Subcutaneous abdominal adipose tissue (tissue), 5 donors: ENCODE results near the gene NRSN2.

ENCODE experiments used
- H3K27ac ChIP-seq: one replicate; pipeline ENCODE4 v1.7.0; 2013; ENCODE audit warnings: low read depth, mild to moderate bottlenecking, inconsistent platforms, low read length, moderate library complexity
- H3K27me3 ChIP-seq, 5 donors: one replicate each; pipeline ENCODE4 v1.7.0; 2013; ENCODE audit warnings: low read length in 5 of 5, inconsistent platforms in 1 of 5; ENCODE audit not compliant: control insufficient read depth in 5 of 5, insufficient read depth in 4 of 5
- H3K36me3 ChIP-seq, 5 donors: one replicate each; pipeline ENCODE4 v1.7.0; 2013; ENCODE audit warnings: low read length in 5 of 5; ENCODE audit not compliant: control insufficient read depth in 5 of 5, insufficient read depth in 5 of 5
- H3K4me1 ChIP-seq, 5 donors: one replicate each; pipeline ENCODE4 v1.7.0; 2013; ENCODE audit warnings: low read length in 5 of 5, mild to moderate bottlenecking in 3 of 5, moderate library complexity in 1 of 5; ENCODE audit not compliant: control insufficient read depth in 5 of 5, insufficient read depth in 5 of 5
- H3K4me3 ChIP-seq, 5 donors: one replicate each; pipeline ENCODE4 v1.7.0; 2013; ENCODE audit warnings: low read length in 5 of 5, low read depth in 1 of 5
- H3K9ac ChIP-seq, 5 donors: one replicate each; pipeline ENCODE4 v1.7.0; 2013; ENCODE audit warnings: low read length in 5 of 5, mild to moderate bottlenecking in 4 of 5, moderate library complexity in 3 of 5
- H3K9me3 ChIP-seq, 5 donors: one replicate each; pipeline ENCODE4 v1.7.0; 2013; ENCODE audit warnings: low read length in 5 of 5; ENCODE audit not compliant: control insufficient read depth in 5 of 5
- donor health status: healthy.
- donor health status: healthy.
- donor health status: healthy.
- donor health status: healthy.
- donor health status: healthy.

Gene NRSN2

GRCh38 chr20:309841-310644, 36.9 kb upstream of the NRSN2 start:
- Histone ChIP-seq H3K36me3 (no peaks in the 10 kb centered on the region), H3K4me3 (peak overlapping the region; percentile 40 to 64 (median 56)), H3K4me1 (peaks cover 0 to 18% (median 15%) of the 10 kb centered on the region in 5 donors), H3K9ac (peak overlapping the region in 3 of 5 donors; percentile 2 to 32 (median 14)), H3K27me3 (no peaks in the 10 kb centered on the region), H3K27ac (peak overlapping the region; percentile 58), H3K9me3 (no peaks in the 10 kb centered on the region)

GRCh38 chr20:310645-311044, 36.3 kb upstream of the NRSN2 start:
- Histone ChIP-seq H3K4me1 (peaks cover 0 to 18% (median 15%) of the 10 kb centered on the region in 5 donors), H3K9me3 (no peaks in the 10 kb centered on the region), H3K9ac (peak overlapping the region in 1 of 5 donors; percentile 4), H3K36me3 (no peaks in the 10 kb centered on the region), H3K4me3 (peak overlapping the region in 3 of 5 donors; percentile 40 to 64 (median 54)), H3K27me3 (no peaks in the 10 kb centered on the region), H3K27ac (no peak overlapping the region)

- peaks cover 0 to 18% (median 15%) of the 10 kb centered on the region in 5 donors for H3K4me1 ChIP-seq
- no peaks in the 10 kb centered on the region for H3K9me3 ChIP-seq
- no peak overlapping the region for H3K9ac ChIP-seq
- H3K4me3 ChIP-seq = no peak overlapping the region
- no peaks in the 10 kb centered on the region for H3K36me3 ChIP-seq
- H3K27me3 ChIP-seq = no peaks in the 10 kb centered on the region
- H3K27ac ChIP-seq = no peak overlapping the region
Measured at GRCh38 chr20:311609-312008, 35.3 kb upstream of the NRSN2 start.

- no peaks in the 10 kb centered on the region for H3K27me3 ChIP-seq
Measured at GRCh38 chr20:312067-312466, 34.8 kb upstream of the NRSN2 start.

DNA sequence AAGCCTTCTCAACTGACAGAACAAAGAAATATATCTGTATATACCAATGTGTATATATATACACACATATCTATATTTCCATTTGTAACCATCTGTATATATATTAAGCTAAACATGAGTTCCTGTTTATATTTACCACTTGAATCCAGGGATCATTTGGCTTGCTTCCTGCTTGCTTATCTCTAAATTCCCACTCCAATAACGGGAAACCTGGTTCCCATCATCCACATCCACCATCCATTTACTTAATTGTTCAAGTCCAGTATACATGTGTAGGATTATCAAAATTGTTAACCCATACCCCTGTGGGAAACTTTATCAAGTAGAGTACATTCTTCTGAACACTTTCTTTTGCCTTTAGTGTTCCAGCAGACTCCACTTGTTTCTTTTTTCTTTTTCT, 34.0 kb upstream of the NRSN2 start:
- no peaks in the 10 kb centered on the region for H3K9me3 ChIP-seq
- H3K27ac ChIP-seq = no peak overlapping the region
- peaks cover 0 to 18% (median 15%) of the 10 kb centered on the region in 5 donors for H3K4me1 ChIP-seq
- H3K27me3 ChIP-seq = no peaks in the 10 kb centered on the region
- no peak overlapping the region for H3K9ac ChIP-seq
- no peak overlapping the region for H3K4me3 ChIP-seq
- H3K36me3 ChIP-seq = peaks cover 0 to 3% (median 0%) of the 10 kb centered on the region in 5 donors

More at GRCh38 chr20:312067-312466, 34.8 kb upstream of the NRSN2 start:
- Histone ChIP-seq H3K9me3 (no peaks in the 10 kb centered on the region), H3K27ac (no peak overlapping the region), H3K4me1 (peaks cover 0 to 18% (median 15%) of the 10 kb centered on the region in 5 donors), H3K4me3 (no peak overlapping the region), H3K9ac (no peak overlapping the region), H3K36me3 (peaks cover 0 to 1% (median 0%) of the 10 kb centered on the region in 5 donors)

DNA sequence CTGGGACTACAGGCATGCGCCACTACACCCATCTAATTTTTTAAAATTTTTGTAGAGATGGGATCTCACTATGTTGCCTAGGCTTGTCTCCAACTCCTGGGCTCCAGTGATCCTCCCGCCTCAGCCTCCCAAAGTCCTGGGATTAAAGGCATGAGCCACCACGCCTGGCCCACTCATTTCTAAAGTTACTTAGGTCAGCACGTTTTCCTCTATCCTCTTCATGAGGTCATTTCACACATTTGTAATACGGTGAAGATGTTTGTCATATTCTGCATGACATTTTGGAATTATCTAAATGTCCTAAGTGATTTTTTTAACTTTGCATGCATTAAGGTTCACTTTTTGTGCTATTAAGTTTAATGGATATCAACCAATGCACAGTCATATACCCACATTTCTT, 33.5 kb upstream of the NRSN2 start:
- H3K27ac ChIP-seq = no peak overlapping the region
- H3K9me3 ChIP-seq = no peaks in the 10 kb centered on the region

GRCh38 chr20:313948-314347, 33.0 kb upstream of the NRSN2 start:
- peaks cover 0 to 18% (median 15%) of the 10 kb centered on the region in 5 donors for H3K4me1 ChIP-seq
- H3K4me3 ChIP-seq = no peak overlapping the region
- H3K27ac ChIP-seq = no peak overlapping the region
- H3K36me3 ChIP-seq = peaks cover 0 to 3% (median 0%) of the 10 kb centered on the region in 5 donors
- no peaks in the 10 kb centered on the region for H3K27me3 ChIP-seq
- no peak overlapping the region for H3K9ac ChIP-seq
- H3K9me3 ChIP-seq = no peaks in the 10 kb centered on the region

More for the DNA sequence above, 33.5 kb upstream of the NRSN2 start:
- peaks cover 0 to 18% (median 15%) of the 10 kb centered on the region in 5 donors for H3K4me1 ChIP-seq
- no peaks in the 10 kb centered on the region for H3K27me3 ChIP-seq
- no peak overlapping the region for H3K9ac ChIP-seq
- H3K4me3 ChIP-seq = no peak overlapping the region
- peaks cover 0 to 3% (median 0%) of the 10 kb centered on the region in 5 donors for H3K36me3 ChIP-seq

DNA sequence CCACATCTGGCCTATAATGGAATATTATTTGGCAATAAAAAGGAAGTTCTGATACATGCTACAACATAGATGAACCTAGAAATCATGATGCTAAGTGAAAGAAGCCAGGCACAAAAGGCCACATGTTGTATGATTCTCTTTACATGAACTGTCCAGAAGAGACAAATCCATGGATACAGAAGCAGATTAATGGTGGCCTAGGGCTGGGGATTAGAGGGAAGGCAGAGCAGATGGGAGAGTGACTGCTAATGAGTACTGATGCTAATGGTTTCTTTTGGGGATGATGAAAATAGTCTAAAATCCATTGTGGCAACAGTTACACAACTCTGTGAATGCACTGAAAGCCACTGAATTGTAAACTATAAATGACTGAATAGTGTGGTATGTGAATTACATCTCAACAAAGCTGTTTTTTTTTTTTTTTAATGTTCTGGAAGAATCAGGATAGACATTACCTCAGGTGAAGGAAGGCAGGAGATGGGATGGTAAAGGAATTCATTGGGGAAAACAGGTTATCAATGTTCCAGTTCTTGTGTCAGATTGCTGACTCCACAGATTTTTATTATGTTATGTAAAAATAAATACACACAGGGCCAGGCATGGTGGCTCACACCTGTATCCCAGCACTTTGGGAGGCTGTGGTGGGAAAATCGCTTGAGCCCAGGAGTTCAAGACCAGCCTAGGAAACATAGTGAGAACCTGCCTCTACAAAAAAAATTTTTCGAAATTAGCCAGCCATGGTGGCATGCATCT, 30.4 kb upstream of the NRSN2 start:
- Histone ChIP-seq H3K27me3 (no peaks in the 10 kb centered on the region), H3K4me3 (no peak overlapping the region), H3K27ac (no peak overlapping the region), H3K4me1 (no peaks in the 10 kb centered on the region), H3K9ac (peak overlapping the region in 1 of 5 donors; percentile 11), H3K9me3 (peaks cover 0 to 2% (median 0%) of the 10 kb centered on the region in 5 donors), H3K36me3 (peaks cover 0 to 7% (median 0%) of the 10 kb centered on the region in 5 donors)

DNA sequence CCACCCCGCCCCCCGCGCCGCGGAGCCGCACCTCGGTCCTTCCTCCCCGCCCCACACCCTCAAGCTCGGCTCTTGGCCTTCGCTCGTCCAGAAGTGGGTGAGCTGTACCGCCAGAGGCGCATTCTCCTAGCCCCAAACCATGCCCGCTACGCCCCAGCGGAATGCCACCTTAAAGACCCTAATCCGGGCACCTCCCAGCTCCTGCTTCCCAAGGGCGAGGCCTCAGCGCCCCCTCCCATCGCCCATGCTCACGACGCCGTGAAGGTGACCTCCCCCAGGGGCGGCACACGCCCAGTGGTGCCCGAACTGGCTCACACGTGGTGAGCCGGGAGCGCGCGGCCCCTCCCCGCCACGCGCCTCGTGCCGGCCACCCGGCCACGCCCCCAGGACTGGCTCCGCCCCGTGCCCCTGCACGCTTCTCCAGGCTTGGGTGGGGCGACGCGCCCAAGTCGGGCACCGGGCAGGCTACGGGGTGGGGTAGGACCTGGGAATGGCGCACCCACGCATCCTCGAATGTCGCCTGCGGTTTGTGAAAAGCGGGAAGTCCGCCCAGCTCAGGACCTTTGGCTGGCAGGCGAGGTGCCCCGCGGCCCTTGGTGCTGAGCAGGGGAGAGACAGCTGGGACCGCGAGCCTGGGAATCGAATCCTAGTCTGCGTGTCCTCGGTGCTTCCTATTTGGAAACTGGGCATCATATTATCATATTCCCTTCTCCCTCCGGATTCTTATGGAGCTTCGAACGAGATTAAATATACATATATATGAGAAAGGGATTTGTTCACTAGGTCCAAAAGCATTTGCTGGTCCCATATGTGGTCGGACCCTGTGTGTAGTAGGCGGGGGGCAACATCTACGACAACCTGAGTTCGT, 22.5 kb upstream of the NRSN2 start:
- Histone ChIP-seq H3K4me3 (peak overlapping the region; percentile 67 to 87 (median 83)), H3K27me3 (no peaks in the 10 kb centered on the region), H3K9me3 (peaks cover 0 to 2% (median 0%) of the 10 kb centered on the region in 5 donors), H3K9ac (peak overlapping the region in 4 of 5 donors; percentile 63 to 80 (median 72)), H3K4me1 (peaks cover 0 to 32% (median 24%) of the 10 kb centered on the region in 5 donors), H3K27ac (peak overlapping the region; percentile 69), H3K36me3 (peaks cover 0 to 4% (median 0%) of the 10 kb centered on the region in 5 donors)
